ENCODE measurements around the gene KLHL3.

KLHL3 gene

GRCh38 chr5:137741718-137742117, 5.8 kb upstream of the KLHL3 start:
- DNase-seq = no peak

- no peak for DNase-seq
These were observed 3.8 kb upstream of the KLHL3 start for GRCh38 chr5:137739737-137740136.

GRCh38 chr5:137738947-137739346, 3.1 kb upstream of the KLHL3 start:
- no peak for DNase-seq

- DNase-seq = no peak
These were observed 1.7 kb upstream of the KLHL3 start for GRCh38 chr5:137737349-137738131.

DNA sequence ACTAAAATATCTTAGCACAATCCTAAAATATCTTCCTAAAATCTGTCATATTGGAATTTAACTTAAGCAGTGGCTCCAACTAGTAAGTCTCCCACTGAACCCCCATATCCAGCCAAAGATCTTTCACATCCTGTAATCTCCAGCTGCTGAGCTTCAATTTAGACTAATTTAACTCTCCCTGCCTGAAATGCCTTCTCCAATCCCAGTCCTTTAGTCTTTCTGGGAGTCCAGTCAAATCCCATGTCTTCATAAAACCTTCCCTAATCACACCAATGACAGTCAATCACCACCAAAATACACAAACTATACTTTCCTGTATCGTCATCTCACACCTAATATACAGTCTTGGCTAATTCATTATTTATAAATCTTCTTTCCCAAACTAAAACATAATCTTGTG, 607 bp upstream of the KLHL3 start:
- DNase-seq = no peak

DNA sequence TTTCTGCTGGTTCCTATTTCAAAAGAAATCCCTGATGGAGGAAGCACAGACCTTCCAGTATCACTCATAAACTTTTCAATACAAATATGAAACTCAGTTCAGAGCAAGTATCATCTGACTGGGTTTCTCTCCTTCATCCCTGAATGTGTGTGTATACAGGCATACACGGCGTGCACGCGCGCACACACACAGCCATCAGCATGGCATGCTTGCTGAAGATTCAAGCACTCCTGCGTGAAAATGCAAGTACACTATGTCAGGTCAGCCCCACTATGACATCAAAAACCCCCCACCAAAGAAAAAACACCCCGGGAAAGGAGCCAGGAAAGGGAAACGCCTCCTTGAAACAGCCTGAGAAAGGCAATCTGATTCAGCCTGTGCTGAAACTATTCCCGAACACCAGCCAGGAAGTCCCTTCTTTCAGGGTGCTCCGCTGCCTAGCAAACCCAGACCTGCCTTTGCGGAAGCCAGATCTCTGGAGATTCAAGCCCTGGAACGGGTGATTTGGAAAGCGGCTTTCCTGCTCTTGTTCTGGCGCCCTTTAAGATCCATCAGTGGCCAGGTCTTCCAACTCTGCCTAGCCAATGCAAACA, 831 bp downstream of the KLHL3 start:
- peak in 1 of 4 experiments; percentile 18 for DNase-seq

DNA sequence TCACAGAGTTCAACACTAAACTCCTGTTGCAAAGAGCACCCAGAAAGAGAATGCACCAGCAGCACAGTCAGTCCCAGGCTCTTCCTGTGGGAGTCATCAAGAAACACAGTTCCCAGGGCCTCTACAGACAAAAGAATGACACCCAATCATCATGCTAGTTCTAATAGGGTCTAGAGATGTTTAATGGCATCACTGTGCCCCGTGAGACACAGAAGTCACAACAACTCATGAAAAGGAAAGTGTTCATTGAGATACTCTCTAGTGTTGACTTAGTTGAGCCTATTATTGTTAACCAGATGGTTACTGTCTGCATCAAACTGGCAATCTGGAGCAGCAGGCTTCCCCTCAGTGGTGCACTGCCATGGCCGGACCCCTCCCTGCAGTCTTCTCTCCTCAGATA, 1.6 kb downstream of the KLHL3 start:
- DNase-seq = no peak

DNA sequence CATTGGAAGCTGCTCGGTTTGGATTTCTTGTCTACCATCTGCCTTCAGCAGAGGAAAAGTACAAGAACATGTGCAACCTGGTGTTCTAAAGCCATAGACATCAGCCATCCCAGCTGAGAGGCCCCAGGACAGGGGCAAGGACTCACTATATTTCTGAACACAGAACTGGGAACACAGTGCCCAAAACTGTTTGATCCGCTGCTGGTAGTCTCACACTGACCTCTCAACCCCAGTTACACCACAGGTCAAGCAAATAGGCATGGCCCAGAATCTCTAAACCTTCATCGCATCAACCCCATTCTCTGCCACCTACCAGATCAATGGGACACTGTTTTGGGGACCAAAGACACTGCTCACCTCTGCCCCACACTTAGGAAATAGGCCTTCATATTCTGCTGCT, 2.0 kb downstream of the KLHL3 start:
- DNase-seq = no peak

GRCh38 chr5:137733006-137733405, 2.9 kb downstream of the KLHL3 start:
- no peak for DNase-seq

DNA sequence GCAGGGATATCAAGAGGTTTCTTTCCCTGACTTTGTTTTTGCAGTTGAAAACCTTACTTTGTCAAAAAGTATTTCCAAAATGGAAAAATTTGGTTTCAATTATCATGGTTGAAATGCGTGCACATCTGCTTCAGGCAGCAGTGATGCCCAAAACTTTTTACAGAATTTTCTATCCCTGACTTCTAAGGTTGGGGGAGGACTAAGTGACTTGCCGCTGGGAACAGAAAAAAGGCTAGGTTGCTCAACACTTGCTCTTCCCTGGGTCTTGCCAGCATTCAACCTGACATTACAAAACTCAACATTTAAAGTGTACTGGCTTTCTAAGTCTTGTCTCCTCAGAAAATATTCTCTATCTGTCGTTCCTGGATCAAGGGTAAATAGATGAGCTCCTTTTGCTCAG, 4.7 kb downstream of the KLHL3 start:
- DNase-seq = no peak

GRCh38 chr5:137730336-137730735, 5.6 kb downstream of the KLHL3 start:
- DNase-seq = no peak

- DNase-seq = no peak
These were observed 7.8 kb downstream of the KLHL3 start for GRCh38 chr5:137728048-137728447.

DNA sequence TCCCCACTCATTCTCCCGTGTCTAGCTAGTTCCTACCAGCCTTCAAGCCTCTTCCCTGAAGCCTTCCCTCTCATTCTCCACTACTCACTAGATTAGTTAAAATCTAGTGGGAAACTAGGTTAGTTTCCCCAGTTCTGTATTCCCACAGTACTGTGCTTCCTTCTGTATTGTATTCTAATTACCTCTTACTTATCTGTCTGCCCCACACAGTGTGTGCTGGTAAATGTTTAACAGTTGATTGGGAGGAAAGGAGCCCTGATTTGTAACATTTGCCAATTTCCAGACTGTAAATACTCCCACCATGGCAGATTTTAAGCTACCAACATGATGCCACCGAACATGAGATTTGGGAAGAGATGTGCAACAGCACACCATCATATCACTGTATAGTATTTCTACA, 8.3 kb downstream of the KLHL3 start:
- no peak for DNase-seq

DNA sequence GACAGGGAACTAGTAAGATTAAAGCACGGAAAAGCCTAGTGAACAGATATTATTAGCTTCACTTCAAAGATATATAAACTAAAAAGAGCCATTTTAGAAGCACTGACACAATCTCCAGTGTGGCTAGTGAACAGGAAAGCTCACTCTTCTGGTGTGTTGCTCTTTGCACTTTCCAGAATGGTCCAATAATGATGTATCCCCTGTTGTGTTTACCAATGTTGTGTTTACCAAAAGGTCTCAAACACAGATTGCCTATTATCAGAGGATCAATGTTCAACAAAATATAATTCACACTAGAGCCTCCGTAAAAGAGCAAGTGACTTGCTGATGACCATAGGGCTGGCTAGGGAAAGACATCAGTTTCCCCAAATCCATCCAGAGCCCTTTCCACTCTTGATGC, 11.6 kb downstream of the KLHL3 start:
- no peak for DNase-seq

DNA sequence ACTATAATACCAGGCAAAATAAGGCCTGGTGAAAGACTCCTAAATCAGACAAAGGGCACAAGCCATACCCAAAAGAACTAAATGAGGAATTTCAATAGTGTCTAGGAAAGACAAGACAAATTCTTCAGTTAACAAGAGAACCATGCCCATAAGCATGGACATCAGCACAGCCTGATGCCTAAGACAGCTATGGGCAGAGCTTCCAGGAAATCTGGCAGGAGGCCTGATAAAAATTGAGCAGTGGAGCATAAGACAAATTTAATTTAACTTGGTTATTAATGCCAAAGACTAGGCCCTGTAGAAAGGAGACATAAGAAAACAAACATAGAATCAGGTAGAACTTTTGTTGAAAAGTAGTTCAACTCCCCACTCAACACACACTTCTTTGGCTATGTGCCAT, 17.3 kb downstream of the KLHL3 start:
- DNase-seq = no peak

DNA sequence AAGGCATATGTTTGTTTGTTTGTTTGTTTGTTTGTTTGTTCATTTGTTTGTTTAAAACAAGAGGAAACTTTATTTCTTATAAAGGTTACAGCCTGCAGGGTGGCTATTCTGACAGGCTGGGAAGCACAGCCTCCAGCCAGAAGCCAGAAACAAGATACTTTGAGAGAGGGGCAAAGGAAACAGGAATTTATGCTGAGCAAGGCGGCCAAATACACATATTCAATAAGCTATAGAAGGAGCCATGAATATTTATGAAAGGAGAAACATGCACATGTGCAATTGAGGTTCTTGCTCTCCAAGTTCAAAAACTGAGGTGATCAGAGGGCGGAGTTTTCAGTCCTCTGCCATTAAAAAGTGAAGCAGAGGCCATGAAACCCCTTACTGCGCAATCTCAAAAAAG, 19.6 kb downstream of the KLHL3 start:
- no peak for DNase-seq

- no peak for DNase-seq
These were observed 20.4 kb downstream of the KLHL3 start for GRCh38 chr5:137715456-137715855.

GRCh38 chr5:137714946-137715345, 20.9 kb downstream of the KLHL3 start:
- DNase-seq = no peak

- no peak for DNase-seq
These were observed 21.4 kb downstream of the KLHL3 start for GRCh38 chr5:137714494-137714893.

GRCh38 chr5:137712139-137712667, 23.7 kb downstream of the KLHL3 start:
- no peak for DNase-seq

GRCh38 chr5:137710086-137710485, 25.8 kb downstream of the KLHL3 start:
- no peak for DNase-seq

- no peak for DNase-seq
These were observed 26.9 kb downstream of the KLHL3 start for GRCh38 chr5:137708796-137709559.

GRCh38 chr5:137708062-137708461, 27.8 kb downstream of the KLHL3 start:
- no peak for DNase-seq

- no peak for DNase-seq
These were observed 29.0 kb downstream of the KLHL3 start for GRCh38 chr5:137706841-137707240.

Measured in activated naive CD4-positive, alpha-beta T cell (primary cell).